NCI-H2029 (cell line): ENCODE measurements around the gene TMEM109.

Experiments
- DNase-seq: peaks from one replicate; lab custom pipeline; 2025; lab: John Stamatoyannopoulos, UW

The TMEM109 gene

DNA sequence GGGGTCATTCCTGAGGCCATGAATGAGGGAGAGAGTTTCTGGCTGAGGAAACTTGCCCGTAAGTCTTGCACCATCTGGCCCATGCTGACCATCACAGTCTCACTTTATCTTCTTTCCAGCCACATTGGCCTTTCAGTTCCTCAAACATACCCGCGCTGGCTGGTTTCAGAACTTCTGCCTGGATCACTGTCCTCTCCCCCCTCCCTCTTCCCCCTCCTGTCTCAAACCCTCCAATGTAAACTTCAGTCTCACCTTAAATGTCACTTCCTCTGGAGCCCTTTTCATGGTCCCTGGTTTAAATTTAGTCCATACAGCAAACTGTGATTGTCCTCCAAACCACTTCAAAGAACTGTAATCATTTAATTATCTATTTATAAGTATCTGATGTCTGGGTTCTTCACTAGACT lies 3.7 kb upstream of the TMEM109 start:
- DNase-seq: no peak

DNA sequence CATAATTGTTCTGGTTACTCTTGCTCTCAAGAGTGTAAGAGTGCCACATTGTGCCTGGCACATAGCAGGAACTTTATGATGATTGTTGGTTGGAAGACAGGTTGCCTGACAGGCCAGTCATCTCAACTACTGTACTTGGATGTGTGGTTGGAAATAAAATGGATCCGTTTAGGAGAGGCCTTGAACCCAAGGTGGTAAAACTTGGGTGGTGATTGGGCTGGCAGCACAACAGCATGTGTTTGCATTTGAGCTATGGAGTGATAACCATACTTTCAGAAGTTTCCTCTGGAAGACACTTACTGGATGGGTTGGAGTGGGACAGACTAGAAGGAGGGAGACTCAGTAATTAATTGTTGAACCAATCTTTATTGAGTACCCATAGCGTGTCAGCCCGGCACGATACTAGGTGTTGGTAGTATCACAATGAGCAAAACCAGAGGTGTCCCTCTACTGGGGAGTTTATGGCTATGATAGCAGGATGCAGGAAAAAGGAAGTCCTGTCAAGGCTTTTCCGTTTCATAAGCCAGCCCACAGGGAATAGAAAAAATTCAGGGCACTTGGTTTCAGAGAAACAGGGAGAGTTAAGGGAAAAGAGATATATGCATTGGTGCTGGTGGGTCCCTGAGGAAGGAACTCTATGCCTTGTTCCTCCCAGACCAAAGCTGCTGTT lies 3.1 kb upstream of the TMEM109 start:
- DNase-seq: no peak

DNA sequence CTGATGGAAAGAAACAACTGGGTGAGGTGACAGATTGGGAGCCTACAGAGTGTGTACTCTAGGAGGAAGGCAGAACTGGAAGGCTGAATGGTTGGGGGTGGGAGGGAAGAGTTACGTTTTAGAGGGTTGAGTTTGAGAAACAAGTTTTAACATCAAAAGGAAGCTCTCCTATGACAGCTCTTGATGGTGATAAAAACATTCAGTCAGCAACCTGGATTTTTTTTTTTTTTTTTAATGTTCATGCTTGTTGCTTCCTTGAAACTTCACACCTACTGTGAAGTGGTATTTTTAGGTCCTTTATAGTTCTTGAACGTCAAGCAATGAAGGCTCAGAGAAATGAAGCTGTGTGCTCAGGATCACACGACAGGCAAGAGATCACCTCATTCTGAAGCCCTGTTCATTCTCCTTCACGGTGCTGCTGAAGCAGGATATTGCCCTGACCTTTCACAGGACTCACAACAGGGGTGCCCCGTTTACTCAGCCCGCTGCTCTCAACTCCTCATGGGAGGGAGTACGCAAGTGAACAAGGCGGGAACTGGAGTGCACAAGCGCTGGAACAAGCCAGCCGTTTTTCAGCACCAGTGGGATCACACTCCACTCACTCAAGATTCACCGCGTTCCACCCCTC lies 1.6 kb upstream of the TMEM109 start:
- no peak for DNase-seq

DNA sequence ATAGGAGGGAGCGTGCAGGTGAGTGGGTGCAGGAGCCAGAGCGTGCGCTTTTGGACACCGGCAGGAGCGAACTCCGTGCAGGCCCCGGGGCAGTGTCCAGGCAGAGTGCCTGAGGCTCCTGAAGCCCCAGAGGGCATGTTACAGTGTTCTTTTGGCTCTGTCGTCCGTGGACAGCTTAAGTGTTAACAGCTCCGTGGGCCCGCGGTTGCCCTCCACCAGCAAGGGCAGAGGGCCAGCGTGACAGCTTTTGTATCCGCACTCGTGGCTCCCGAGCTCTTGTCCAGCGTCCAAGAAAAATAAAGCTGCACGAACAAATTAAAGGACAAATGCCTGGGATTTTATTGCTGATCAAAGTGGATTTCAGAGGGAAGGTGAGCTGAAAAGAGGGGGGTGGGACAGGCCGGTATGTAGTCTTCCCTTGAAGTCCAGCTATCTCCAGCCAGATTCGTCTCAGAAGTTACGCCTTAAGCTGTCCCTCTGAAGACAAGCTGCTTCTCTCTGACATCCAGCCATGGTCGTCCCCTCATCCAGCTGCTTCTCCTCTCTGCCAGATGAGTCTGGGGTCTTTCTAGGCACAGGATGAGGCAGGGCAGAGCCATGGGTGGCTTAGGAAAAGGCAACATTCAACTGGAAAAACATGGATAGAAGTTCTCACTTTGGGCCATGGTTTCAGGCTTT lies 968 bp upstream of the TMEM109 start:
- no peak for DNase-seq

DNA sequence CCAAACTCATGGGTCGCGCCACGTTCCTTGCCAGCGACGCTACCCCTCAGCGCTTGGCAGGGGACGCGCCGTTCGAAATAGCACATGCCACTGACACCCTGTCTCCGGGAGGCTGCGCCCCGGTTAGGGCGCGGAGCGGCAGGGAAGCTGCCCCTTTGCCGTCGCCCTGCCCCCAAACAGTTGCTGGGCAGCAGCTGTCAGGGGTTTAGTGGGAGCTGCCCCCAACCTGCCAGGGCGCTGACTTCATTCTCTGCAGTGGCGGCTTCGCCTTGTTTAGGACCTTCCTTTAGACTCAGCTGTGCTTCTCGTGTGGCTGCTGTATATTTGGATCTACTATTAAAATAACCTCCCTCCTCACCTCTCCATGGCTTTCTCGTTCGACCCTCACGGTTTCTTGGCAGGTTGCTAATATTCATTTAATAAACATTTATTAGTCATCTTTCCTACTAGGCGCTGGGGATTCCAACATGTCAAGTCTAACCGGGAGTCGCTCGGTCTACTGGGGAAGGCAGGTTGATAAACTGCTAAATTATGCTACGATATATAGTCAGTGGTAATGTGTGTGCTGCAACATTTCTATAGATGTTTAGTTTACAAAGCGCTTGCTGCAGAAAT lies 782 bp downstream of the TMEM109 start:
- DNase-seq: no peak

DNA sequence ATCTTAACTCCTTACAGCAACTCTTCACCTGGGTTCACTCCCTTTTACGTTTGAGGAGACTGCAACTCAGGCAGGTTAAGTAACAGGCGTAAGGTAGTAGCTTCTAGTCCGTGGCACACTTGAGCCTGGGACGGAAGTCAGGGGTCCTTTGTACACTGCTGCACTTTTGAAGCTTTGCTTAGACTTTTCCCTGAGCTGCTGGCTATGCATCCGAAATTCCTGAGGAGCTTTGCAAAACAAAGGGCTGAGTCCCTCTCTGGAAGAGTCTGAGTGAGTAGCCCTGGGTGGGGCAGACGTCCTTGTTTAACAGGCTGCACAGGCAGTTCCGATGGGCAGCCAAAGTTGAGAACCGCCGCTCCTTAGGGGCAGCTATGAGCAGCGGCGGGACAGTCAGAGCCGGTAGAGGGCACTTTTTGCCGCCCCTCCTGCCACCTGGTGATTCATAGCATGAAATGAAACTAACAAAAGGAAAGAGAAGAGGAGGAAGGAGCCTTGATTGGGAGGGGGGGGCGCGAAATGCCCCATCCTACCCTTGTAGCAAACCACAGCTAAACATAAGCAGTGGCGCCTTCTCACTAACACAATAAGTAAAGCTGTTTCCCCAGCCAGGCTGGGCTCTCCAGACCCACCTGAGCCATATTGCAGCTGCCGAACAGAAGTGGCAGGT lies 1.4 kb downstream of the TMEM109 start:
- peak; percentile 23 for DNase-seq

DNA sequence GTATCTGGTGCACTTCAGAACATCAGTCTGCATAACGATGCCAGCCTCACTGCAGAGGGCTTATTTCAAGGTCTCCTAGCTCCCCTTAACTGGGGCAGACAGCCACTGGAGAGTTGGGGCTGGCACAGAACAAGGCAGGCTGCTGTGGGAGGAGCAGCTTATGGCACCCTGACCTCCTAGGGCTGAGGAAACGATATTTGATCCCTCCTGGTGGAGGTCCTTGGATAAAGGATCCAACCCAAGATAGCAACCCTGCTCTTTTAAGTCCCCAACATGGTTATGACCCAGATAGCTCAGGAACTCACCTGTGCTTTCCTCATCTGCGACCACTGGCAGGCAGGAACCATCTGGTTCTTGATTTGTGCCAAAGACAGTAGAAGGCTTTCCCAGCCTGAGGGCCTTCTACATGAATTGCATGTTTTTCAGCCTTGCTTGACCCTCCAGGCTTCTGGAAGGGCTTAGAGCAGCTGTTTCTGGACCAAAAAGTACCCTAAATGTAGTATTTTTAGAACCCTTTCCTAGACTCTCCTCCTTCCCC lies 2.8 kb downstream of the TMEM109 start:
- DNase-seq: no peak

DNA sequence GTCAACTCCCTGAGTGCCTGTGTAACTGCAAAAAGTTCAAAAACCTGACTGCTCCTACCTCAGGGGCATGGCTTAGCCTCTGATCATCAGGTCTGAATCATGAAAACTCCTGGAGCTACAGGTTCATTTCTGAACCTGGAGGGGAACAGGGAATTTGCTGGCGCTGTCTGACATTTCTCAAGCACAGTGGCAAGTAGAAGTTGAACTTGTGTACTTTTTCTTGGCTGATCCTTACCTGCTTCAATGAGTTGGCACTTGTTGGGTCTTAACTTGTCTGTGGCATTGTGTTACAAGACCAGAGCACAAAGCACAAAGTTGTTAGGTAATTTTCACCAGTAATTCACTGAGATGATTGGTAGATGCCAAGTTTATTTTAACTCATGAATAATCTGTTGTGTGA lies 3.3 kb downstream of the TMEM109 start:
- no peak for DNase-seq

DNA sequence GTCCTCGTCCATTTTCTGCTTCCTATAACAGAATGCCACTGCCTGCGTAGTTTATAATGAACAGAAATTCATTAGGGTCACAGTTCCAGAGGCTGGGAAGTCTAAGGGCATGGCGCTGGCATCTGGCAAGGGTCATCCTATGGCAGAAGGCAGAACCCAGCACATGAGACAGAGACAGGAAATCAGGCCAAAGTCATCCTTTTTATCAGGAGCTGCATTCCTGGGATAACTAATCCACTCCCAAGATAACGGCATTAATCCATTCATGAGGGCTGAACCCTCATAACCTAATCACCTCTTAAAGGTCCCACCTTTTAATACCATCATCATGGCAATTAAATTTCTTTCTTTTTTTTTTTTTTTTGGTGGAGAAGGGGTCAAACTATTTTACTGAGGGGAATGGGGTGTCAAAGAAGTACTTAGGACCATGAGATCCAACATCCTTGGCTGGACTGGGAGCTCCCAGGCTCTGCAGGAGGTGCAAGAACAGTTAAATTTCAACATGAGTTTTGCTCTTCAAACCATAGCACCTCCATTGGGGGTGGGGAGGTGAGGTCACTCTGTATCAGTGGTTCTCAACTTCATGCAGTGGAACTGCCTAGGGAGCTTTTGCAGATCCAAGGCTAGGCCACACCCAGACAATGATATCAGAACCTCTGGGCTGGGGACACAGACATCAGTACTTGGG lies 4.4 kb downstream of the TMEM109 start:
- no peak for DNase-seq

DNA sequence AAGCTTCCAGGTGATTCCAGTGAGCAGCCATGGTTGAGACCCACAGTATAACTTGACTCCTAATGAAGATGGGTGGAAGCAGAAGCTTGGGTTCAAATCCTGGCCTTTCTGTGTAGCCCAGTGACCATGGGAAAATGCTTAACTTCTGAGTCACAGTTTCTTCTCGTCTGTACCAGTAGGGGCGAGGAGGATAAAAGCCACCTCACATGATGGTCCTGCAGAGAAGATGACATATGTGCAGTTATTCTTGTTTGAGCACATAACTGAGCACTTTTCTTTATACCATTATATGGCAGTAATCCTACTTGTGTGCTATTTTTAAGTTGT lies 4.9 kb downstream of the TMEM109 start:
- no peak for DNase-seq

DNA sequence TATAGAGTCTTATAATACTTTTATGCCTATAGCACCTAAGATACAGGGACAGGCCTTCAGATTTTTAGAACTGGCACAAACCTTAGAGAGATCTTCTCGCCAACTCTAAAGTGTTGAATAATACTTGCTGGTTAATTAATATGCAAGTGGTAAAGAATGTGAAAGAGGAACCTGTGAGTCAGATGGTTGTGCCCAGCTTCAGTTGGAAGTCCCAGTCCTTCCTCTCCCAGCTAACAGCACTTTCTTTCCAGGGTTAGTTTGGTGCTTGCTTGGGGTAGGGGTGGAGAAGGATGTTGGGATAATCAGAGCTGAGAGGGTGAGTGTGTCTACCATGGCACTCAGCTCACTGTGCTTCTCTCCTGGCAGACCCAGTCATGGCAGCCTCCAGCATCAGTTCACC lies 5.4 kb downstream of the TMEM109 start:
- no peak for DNase-seq

DNA sequence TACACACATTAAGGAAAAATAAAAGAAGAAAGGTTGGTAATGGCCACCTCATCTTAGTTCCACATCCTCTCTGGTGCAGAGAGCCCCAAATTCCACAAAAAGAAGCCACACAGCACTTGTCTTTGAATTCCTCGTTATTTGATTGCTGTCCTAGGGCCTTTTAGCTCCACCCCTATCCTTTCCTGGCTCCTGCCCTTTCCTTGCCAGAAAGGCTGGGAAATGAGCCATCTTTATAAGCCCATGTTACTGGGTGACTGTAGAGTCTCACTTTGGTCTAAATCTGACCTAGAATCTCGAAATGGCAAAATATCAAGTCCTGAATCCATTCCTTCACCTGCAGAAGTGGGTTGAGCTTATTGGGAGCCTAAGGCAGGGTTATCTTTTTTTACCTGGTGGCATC lies 6.0 kb downstream of the TMEM109 start:
- DNase-seq: no peak

DNA sequence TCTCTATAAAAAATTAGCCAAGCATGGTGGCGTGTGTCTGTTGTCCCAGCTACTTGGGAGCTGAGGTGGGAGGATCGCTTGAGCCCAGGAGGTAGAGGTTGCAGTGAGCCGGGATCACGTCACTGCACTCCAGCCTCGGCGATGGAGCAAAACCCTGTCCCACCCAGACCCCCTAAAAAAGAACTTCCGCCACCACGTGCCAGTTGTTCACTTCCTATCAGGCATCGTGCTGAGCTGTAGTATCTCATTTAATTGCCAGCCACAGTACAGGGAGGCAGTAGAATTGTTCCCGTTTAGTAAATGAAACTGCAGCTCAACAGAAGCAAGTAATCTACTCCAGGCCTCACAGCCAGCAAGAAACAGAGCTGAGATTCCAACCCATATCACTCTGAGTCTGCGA lies 7.3 kb downstream of the TMEM109 start:
- DNase-seq: no peak

DNA sequence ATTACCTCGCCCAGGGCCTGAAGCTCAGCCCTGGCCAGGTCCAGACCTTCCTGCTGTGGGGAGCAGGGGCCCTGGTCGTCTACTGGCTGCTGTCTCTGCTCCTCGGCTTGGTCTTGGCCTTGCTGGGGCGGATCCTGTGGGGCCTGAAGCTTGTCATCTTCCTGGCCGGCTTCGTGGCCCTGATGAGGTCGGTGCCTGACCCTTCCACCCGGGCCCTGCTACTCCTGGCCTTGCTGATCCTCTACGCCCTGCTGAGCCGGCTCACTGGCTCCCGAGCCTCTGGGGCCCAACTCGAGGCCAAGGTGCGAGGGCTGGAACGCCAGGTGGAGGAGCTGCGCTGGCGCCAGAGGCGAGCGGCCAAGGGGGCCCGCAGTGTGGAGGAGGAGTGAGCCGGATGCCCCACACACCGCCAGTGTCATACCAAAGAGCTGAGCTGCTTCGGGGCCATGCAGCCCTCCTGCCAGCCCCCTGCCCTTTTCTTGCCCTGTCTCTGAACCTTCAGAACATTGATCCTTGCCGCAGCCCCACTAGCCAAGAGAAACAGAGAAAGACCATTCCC lies 7.9 kb downstream of the TMEM109 start:
- DNase-seq: no peak

DNA sequence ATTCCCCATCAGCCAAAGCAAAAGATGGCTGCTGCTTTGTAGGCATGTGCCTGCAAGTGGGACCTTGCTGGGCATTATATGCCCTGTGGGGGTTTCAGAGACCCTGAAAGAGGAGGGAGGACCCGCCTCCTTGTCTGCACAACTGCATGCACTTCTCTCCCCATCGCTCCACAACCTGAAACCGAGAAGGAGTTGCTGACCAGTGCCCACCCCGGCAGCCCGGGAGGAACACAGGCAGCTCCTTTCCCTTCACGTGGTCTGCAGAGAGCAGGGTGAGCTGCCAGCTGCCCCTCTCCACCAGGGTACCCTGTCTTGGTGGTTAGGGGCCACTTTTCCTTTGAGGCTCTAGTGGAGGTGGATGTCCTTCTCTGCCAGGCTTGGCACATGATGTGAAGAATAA lies 8.9 kb downstream of the TMEM109 start:
- DNase-seq: no peak

DNA sequence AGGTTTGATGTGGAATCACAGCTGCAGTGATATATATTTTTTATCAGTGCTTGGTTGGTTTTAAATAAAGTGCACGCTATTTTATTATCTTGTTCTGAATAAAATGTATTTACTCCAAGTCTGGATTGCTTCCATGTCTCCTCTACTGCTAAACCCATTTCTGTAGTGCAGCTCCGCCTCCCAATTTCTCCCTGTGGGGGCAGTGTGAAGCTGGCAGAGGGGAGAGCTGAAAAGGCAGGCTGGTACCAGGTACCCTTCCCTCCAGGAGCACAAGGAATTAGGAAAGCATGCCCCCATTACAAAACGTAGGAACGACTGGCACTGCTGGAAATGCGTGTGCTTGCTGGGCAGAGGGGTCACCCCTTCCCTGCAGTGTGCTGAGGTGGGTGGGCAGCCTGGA lies 9.4 kb downstream of the TMEM109 start:
- no peak for DNase-seq

DNA sequence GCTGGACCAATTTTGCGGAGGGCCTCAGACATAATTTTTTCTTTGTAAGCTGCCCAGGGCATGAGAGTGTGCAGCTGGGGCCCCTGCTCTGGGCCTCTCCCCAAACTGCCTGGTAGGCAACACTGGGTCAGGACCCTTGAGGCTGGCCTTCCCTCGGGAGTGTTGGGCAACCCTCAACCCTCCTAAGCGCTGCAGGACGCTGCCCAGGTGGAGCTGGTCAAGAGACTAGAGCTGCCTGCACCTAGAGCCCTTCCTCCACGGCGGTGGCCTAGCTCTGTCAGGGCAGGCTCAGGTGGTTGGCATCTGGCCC lies 9.8 kb downstream of the TMEM109 start:
- no peak for DNase-seq

DNA sequence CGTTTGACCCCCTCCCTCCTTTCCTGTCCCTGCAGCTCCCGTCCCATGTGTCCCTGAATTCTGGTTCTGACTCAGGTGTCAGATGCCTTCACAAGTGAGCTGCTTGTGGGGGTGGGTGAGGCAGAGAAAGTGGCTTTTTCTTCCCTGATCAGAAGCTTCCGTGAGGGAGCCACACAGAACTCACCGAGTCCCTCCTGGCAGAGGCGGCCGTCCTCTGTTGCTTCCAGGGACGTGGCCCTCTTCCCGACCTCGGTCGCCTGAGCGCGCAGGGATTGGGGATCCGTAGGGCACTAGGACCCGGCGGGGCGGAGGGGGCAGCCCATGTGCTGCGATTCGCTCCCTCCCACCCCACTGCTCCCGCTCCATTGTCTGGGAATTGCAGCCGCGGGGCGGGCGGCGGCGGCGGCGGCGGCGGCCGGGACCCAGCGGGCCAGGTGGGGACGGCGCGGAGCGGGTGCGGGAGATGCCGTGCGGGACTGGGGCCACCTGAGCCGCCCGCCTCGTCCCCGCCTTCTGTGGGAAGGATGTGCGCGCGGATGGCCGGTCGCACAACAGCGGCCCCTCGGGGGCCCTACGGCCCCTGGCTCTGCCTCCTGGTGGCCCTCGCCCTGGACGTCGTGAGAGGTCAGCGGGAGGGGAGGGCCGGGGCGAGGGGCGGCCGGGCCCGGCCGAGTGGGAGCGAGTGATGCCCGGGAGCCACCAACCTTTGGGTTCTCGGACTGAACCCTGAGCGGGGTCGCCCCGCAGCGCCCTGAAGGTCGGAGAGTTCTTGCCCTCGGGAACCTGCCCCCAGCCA lies 10.3 kb downstream of the TMEM109 start, which contains the start of gene TMEM132A:
Gene TMEM132A, plus strand, starts transcription at position 351 of the 796 bp plus-strand sequence. Its CDS starts 174 bp downstream, at position 525.
- DNase-seq: peak; percentile 63

DNA sequence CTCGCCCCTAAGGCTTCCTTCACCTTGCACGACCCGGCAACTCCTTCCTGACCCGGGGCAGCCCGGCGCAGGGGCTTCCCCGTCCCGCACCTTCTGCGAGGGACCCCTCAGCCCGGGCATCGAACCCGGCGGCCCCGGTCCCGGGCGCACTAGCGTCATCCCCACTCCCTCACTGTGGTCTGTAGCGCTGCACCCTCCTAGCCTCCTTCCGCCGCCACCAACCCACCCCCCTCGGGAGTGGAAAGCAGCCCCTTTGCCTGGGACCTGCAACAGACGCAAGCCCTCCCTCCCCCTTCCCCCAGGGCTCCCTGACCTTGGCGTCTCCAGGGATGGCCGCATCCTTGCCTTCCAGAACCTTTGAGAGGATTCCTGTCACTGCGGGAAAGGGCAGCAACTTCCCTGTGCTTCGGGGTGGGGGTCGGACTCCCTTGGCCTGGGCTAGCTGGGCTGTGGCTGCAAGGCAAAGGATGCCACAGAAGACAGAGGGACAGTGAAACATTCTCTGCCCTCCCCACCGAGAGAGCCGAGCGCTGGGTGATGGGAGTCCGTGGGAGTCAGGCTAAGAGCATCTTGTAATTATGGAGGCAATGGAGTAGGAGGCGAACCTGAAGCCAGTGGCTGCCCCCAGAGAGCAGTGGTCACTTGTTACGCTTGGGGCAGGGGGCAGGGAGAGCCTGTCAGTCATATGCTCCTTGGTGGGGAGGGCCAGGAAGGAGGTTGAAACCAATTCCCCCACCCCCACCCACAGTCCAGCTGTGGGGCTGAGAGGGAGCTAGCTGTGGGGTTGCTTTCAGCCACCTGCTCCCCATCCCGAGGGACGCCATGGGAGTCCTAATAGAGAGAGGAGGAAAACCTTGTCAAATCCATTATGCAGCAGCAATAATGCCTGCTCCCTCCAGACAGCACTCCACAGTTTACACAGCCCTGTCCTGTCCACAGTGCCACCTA lies 11.2 kb downstream of the TMEM109 start:
- no peak for DNase-seq

DNA sequence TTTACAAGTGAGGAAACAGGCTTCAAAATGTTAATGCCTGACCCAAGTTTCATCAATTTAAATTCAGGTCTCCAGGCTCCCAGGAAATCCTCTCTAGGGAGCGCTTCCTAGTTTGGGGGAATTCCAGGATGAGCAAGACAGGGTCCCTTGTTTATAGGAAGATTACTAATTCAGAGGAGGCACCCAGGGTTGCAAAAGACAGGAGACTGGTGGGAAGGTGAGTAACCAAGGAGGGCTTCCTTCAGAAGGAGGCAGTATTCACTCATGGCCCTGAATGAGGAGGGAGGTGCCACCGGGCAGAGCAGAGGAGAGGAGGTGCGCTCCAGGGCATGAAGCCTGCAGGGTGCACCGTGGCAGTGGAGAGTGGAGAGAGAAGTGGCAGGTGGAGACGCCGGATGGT lies 11.9 kb downstream of the TMEM109 start:
- no peak for DNase-seq
